ENCODE results near the gene ABLIM1. TPM values are rescaled to one million over a fixed set of nuclear protein-coding genes. Genes with fewer than 3 reads are reported as not detected.

The ABLIM1 gene
- total and polyA plus RNA-seq, 2 of the 4 experiments (the other 2 are of a cell fraction), result 7.7 to 9.9 TPM

GRCh38 chr10:114499630-114500190, 158.4 kb downstream of the ABLIM1 start:
- H3K56ac ChIP-seq (ENCODE audit: extremely low read depth, insufficient read depth, low read length), result no peak overlapping the region
- no peak overlapping the region for H3K23ac ChIP-seq (ENCODE audit: low read depth, low read length)
- 91% methylated on average over 6 of the region's 8 CpGs; no CpG with 5 or more reads in 1 of the 2 experiments for WGBS, 2 experiments (ENCODE audit: extremely low coverage in 2 of 2, insufficient read length in 1 of 2)
- no peak for ATAC-seq (ENCODE audit: low read depth)
- TF ChIP-seq MAFK (IDR thresholded peaks at IDR 0.05; ENCODE audit: low read depth, low read length) (peak; percentile 75), SMC3 (IDR thresholded peaks at IDR 0.05; ENCODE audit: low read depth, low read length) (no peak), CTCF (conservative IDR thresholded peaks at IDR 0.05; ENCODE audit: low read depth, low read length) (no peak), RCOR1 (IDR thresholded peaks at IDR 0.05; ENCODE audit: insufficient replicate concordance, low read length) (no peak), USF2 (IDR thresholded peaks at IDR 0.05; ENCODE audit: low read depth, low read length) (no peak), FOS (IDR thresholded peaks at IDR 0.05; ENCODE audit: low read depth, low read length) (no peak)
- H4K20me1 ChIP-seq (ENCODE audit: insufficient read depth, low read length), result no peaks in the 10 kb centered on the region
- in situ Hi-C loops (cut with MboI; ENCODE audit: low sequenced_read_pairs) (no loop called here), intact Hi-C loops (cut with micrococcal nuclease) (no loop called here), dilution Hi-C loops (cut with HindIII; ENCODE audit: low sequenced_read_pairs, unreplicated experiment) (no loop called here)
- no peaks in the 10 kb centered on the region for H3K79me1 ChIP-seq (ENCODE audit: low read depth in 1 of 2, low read length in 2 of 2)
- H3K27me3 ChIP-seq (ENCODE audit: control insufficient read depth, insufficient read depth, low read length), result peaks cover 14% of the 10 kb centered on the region
- no peaks in the 10 kb centered on the region for H3K9me1 ChIP-seq (ENCODE audit: insufficient read depth, low read length)
- no peak overlapping the region for H2AFZ ChIP-seq (replicated peaks; ENCODE audit: low read length, poor library complexity)
- H2BK5ac ChIP-seq (ENCODE audit: low read depth, low read length, poor library complexity, severe bottlenecking), result no peak overlapping the region
- no TSS peak for BruUV-seq (replicated peaks)
- no peak overlapping the region for H3K18ac ChIP-seq (ENCODE audit: low read depth, low read length)
- H2AK9ac ChIP-seq (replicated peaks; ENCODE audit: low read depth, low read length, poor library complexity), result no peak overlapping the region
- H2BK20ac ChIP-seq (ENCODE audit: low read depth, low read length), result no peak overlapping the region
- no peak overlapping the region for H3K4me3 ChIP-seq (ENCODE audit: insufficient read depth, low read depth, low read length)
- no peak for DNase-seq
- H3K9me3 ChIP-seq (ENCODE audit: control insufficient read depth, insufficient read depth, low read length), result no peaks in the 10 kb centered on the region
- H3K9ac ChIP-seq (ENCODE audit: low read depth, low read length), result no peak overlapping the region
- H4K5ac ChIP-seq (ENCODE audit: low read depth, low read length), result no peak overlapping the region
- CTCF ChIA-PET, result no interaction called here
- POLR2A ChIA-PET (ENCODE audit: unreplicated experiment), result no interaction called here
- H2BK120ac ChIP-seq (ENCODE audit: low read depth, low read length), result no peak overlapping the region
- H2BK15ac ChIP-seq (ENCODE audit: low read depth, low read length), result no peak overlapping the region
- no peak overlapping the region for H3K14ac ChIP-seq (replicated peaks; ENCODE audit: low read depth, low read length)
- no peak overlapping the region for H4K8ac ChIP-seq (ENCODE audit: low read depth in 2 of 2, low read length in 2 of 2)
- H2AK5ac ChIP-seq (ENCODE audit: low read depth, low read length), result no peak overlapping the region
- no peaks in the 10 kb centered on the region for H3K36me3 ChIP-seq (ENCODE audit: control insufficient read depth, insufficient read depth, low read length)
- H3K4ac ChIP-seq (ENCODE audit: low read depth, low read length), result no peak overlapping the region
- H3K4me1 ChIP-seq (ENCODE audit: control insufficient read depth, insufficient read depth, low read length), result no peaks in the 10 kb centered on the region
- no peak overlapping the region for H3K27ac ChIP-seq (ENCODE audit: insufficient read depth, low read length)
- no peak overlapping the region for H4K91ac ChIP-seq (ENCODE audit: insufficient read depth, low read depth, low read length)
- no peak overlapping the region for H3K4me2 ChIP-seq (ENCODE audit: low read depth, low read length)

Data from IMR-90 (cell line).